Progenitor cell of endocrine pancreas (in vitro differentiated cells): Measurements from ENCODE around the gene TTR. TPM values are rescaled to one million over a fixed set of nuclear protein-coding genes. Genes with fewer than 3 reads are reported as not detected.
A peak's percentile ranks its signal among the peaks of the same experiment; 100 is the strongest.

Experiments used
- DNase-seq: peaks from one replicate; pipeline ENCODE4 v3.0.0; 2021; ENCODE audit warnings: low spot score; ENCODE audit not compliant: unreplicated experiment
- H3K27ac Mint-ChIP-seq: 2 replicates; pipeline ENCODE4 v1.8.0; 2021; ENCODE audit warnings: mild to moderate bottlenecking, moderate library complexity, mixed read lengths
- H3K27me3 Mint-ChIP-seq: 2 replicates; pipeline ENCODE4 v1.8.0; 2021; ENCODE audit warnings: mixed read lengths
- H3K36me3 Mint-ChIP-seq: 2 replicates; pipeline ENCODE4 v1.8.0; 2022; ENCODE audit warnings: mixed read lengths; ENCODE audit not compliant: insufficient read depth
- H3K4me1 Mint-ChIP-seq: 2 replicates; pipeline ENCODE4 v1.8.0; 2021; ENCODE audit warnings: low read depth, mixed read lengths
- H3K4me3 Mint-ChIP-seq: 2 replicates; pipeline ENCODE4 v1.8.0; 2021; ENCODE audit warnings: low read depth, mild to moderate bottlenecking, moderate library complexity, mixed read lengths
- H3K9me3 Mint-ChIP-seq: 2 replicates; pipeline ENCODE4 v1.8.0; 2021; ENCODE audit warnings: low read depth, mixed read lengths
- CTCF ChIP-seq: fragments of 200-600 bp; sonication (generic); IDR thresholded peaks from one replicate; pipeline ENCODE4 v1.5.0; 2021; ENCODE audit warnings: antibody characterized with exemption, mild to moderate bottlenecking; ENCODE audit not compliant: unreplicated experiment
- total RNA-seq: library from RNA; stranded (reverse); gene quantifications from 2 replicates; pipeline ENCODE4 v1.2.1, GENCODE V29; 2021

Gene TTR
- total RNA-seq, 1 donor from 2014 or later: 150 TPM

GRCh38 chr18:31632356-31632755 lies 40.7 kb downstream of the TTR start:
- peaks cover 29% of the 10 kb centered on the region for H3K36me3 Mint-ChIP-seq

GRCh38 chr18:31633392-31634330 lies 42.0 kb downstream of the TTR start:
- Mint-ChIP-seq H3K9me3 (peaks cover 4% of the 10 kb centered on the region), H3K27ac (no peak overlapping the region), H3K4me3 (no peak overlapping the region), H3K27me3 (no peaks in the 10 kb centered on the region), H3K4me1 (no peaks in the 10 kb centered on the region), H3K36me3 (peaks cover 26% of the 10 kb centered on the region)
- TF ChIP-seq CTCF: no peak
- DNase-seq: no peak

More at GRCh38 chr18:31632356-31632755, 40.7 kb downstream of the TTR start:
- Mint-ChIP-seq H3K4me3 (no peak overlapping the region), H3K4me1 (no peaks in the 10 kb centered on the region), H3K9me3 (peaks cover 3% of the 10 kb centered on the region), H3K27me3 (no peaks in the 10 kb centered on the region), H3K27ac (no peak overlapping the region)
- no peak for DNase-seq
- no peak for TF ChIP-seq CTCF

GRCh38 chr18:31634331-31634713 lies 42.6 kb downstream of the TTR start:
- H3K4me1 Mint-ChIP-seq: no peaks in the 10 kb centered on the region
- H3K27me3 Mint-ChIP-seq: no peaks in the 10 kb centered on the region
- peaks cover 28% of the 10 kb centered on the region for H3K36me3 Mint-ChIP-seq
- TF ChIP-seq CTCF: no peak
- no peak for DNase-seq
- H3K4me3 Mint-ChIP-seq: no peak overlapping the region
- H3K27ac Mint-ChIP-seq: peak overlapping the region; percentile 21
- peaks cover 4% of the 10 kb centered on the region for H3K9me3 Mint-ChIP-seq

- H3K27ac Mint-ChIP-seq: no peak overlapping the region
- H3K9me3 Mint-ChIP-seq: peaks cover 4% of the 10 kb centered on the region
- no peaks in the 10 kb centered on the region for H3K4me1 Mint-ChIP-seq
- no peak overlapping the region for H3K4me3 Mint-ChIP-seq
- DNase-seq: no peak
- H3K27me3 Mint-ChIP-seq: no peaks in the 10 kb centered on the region
- peaks cover 25% of the 10 kb centered on the region for H3K36me3 Mint-ChIP-seq
- TF ChIP-seq CTCF: no peak
Observed at GRCh38 chr18:31636387-31636786, 44.7 kb downstream of the TTR start.

GRCh38 chr18:31637445-31637844 lies 45.8 kb downstream of the TTR start:
- no peak overlapping the region for H3K4me3 Mint-ChIP-seq
- DNase-seq: no peak
- TF ChIP-seq CTCF: no peak
- H3K27ac Mint-ChIP-seq: no peak overlapping the region
- H3K36me3 Mint-ChIP-seq: peaks cover 25% of the 10 kb centered on the region
- H3K27me3 Mint-ChIP-seq: no peaks in the 10 kb centered on the region
- peaks cover 4% of the 10 kb centered on the region for H3K9me3 Mint-ChIP-seq
- no peaks in the 10 kb centered on the region for H3K4me1 Mint-ChIP-seq
